GM10266 (cell line): Measurements from ENCODE around the gene GAPVD1.

Experiments
- DNase-seq: peaks from one replicate; pipeline ENCODE4 v3.0.0; 2012; ENCODE audit errors: extremely low spot score
- CTCF ChIP-seq: IDR thresholded peaks from 2 replicates; pipeline ENCODE4 v1.5.1; 2012; ENCODE audit warnings: mild to moderate bottlenecking, low read depth; ENCODE audit not compliant: control insufficient read depth, insufficient read depth; ENCODE audit errors: missing control alignments

Gene GAPVD1

GRCh38 chr9:125329978-125330377 lies 68.4 kb downstream of the GAPVD1 start:
- DNase-seq, result no peak
- no peak for TF ChIP-seq CTCF

GRCh38 chr9:125330587-125330986 lies 69.0 kb downstream of the GAPVD1 start:
- no peak for DNase-seq
- no peak for TF ChIP-seq CTCF

- TF ChIP-seq CTCF, result no peak
- DNase-seq, result peak; percentile 64
Measured at GRCh38 chr9:125332527-125332926, 70.9 kb downstream of the GAPVD1 start.

- no peak for TF ChIP-seq CTCF
- DNase-seq, result no peak
Measured at GRCh38 chr9:125337236-125337635, 75.6 kb downstream of the GAPVD1 start.

- no peak for DNase-seq
- no peak for TF ChIP-seq CTCF
Measured at GRCh38 chr9:125338929-125339328, 77.3 kb downstream of the GAPVD1 start.

- DNase-seq, result no peak
- no peak for TF ChIP-seq CTCF
Measured at GRCh38 chr9:125341566-125341965, 79.9 kb downstream of the GAPVD1 start.

GRCh38 chr9:125343518-125344275 lies 82.1 kb downstream of the GAPVD1 start:
- no peak for DNase-seq
- TF ChIP-seq CTCF, result no peak
